Measurements from ENCODE around the gene NFIB.

NFIB gene

GRCh38 chr9:14303521-14303920, 10.4 kb downstream of the NFIB start:
- no peak for DNase-seq

DNA sequence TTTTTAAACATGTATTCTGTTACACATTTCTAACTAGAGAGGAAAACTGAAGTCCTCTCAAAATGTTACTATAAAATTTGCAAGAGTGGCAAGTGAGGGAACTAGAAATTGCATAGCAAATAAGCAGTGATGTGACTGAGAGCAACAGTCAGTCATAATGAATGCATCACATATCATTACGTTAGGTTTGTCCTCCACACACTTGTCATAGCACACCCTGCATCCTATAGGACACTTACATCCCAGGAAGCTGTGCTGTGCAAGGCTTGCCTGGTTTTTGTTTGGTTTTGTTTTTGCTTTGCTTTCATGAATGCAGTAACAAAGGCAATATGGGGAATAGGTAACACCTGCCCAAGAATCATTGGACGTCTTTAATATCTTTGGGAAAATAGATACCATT, 10.8 kb downstream of the NFIB start:
- no peak for DNase-seq

DNA sequence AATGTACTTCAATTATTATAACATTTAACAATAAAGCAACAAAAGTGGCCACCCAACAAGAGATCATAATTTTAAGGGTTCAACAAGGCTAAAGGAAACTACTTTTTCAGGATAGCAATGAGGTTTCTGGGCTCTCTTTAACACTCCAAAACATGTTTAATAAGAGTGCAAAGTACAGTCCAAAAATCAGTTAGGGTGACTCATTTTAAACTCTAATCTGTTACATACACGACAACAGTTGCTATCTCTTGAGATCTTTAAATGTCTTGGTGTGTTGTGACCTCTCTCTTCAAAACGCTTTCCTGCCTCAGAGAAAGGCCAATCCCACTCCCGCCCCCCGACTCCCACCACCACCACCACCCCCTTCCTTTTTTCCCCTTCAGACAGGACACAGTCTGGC, 11.5 kb downstream of the NFIB start:
- no peak for DNase-seq

- DNase-seq: no peak
Observed at GRCh38 chr9:14301583-14302021, 12.3 kb downstream of the NFIB start.

GRCh38 chr9:14301006-14301405, 12.9 kb downstream of the NFIB start:
- DNase-seq: no peak

GRCh38 chr9:14300588-14300987, 13.4 kb downstream of the NFIB start:
- DNase-seq: no peak

DNA sequence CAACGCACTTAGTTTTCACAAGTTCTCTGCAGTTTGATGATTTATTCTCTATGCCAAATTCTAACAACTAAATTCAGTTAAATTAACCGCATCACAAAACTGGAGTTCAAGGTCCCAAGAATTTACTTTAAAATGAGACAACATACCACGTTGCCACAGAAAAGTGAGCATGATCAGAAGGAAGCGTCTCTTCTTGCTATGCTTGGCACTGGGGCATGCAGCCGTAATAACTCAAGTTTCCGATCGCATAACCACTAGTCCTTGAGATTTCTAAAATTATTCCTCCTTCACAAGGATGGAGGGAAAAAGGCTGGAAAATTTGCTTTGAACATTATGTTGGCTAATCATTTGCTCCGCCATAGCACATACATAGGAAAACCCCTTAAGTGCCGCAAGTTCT, 13.9 kb downstream of the NFIB start:
- DNase-seq: no peak

GRCh38 chr9:14298601-14299022, 15.3 kb downstream of the NFIB start:
- DNase-seq: no peak

DNA sequence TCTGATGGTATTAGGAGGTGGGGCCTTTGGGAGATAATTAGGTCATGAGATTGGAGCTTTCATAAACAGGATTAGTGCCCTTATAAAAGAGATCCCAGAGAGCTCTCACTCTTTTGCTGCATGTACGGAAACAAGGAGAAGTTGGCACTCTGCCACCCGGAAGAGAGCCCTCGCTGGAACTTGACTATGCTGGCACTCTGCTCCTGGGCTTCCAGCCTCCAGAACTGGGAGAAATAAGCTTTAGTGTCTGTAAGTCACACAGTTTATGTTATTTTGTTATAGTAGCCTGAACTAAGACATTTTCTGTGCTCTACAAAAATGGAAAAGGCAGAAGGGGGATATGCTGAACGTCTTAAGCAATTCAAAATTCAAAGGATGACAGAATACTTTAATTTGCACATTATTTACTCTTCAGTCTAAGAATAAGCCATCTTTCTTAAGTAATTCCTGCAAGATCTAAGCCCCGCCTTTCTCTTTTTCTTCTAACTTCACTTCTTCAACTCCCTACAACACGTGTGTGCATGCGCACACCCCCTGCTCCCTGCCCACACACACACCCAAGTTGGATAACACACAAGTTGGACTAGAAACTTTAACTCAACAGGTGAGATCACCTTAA, 17.3 kb downstream of the NFIB start:
- DNase-seq: no peak

GRCh38 chr9:14294659-14295058, 19.3 kb downstream of the NFIB start:
- DNase-seq: no peak

GRCh38 chr9:14293801-14294200, 20.1 kb downstream of the NFIB start:
- no peak for DNase-seq

GRCh38 chr9:14292181-14292739, 21.7 kb downstream of the NFIB start:
- no peak for DNase-seq

DNA sequence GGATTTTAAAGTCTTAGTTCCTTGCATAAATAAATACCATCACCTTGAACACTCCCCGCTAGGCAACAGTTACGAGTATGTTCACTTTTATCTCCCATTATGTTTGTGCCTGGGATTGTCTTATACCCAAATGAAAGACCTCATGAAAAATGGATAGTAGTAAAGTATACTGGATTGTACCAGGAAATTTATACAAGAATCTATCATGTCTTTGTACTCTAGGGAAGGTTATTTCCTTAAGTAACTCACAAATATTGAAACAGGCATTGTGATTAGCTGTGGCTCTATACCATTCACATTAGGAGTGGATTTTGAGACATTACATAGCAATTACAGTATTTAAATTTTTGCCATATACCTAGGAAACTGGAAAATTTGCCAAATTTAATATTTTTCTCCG, 24.0 kb downstream of the NFIB start:
- no peak for DNase-seq

DNA sequence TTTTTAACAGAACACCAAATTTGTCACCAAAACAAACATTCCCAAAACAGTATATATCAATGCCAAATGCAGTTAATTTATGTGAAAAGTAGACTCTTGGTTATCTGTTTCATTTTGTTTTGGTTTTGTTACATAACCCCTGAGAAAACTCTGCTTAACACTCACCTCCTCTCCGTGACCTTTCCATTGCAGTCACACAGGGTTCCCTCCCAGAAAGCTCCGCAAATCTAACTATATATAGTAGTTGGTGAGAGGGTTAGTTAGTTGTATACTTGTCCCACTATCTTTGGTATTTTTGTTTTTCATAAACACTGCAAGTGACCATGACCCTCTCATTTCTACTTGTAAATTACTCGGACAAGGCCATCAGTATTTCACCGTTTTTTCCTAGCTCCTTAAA, 25.5 kb downstream of the NFIB start:
- DNase-seq: no peak

- no peak for DNase-seq
Observed at GRCh38 chr9:14286121-14286520, 27.8 kb downstream of the NFIB start.

- DNase-seq: no peak
Observed at GRCh38 chr9:14283276-14283675, 30.7 kb downstream of the NFIB start.

DNA sequence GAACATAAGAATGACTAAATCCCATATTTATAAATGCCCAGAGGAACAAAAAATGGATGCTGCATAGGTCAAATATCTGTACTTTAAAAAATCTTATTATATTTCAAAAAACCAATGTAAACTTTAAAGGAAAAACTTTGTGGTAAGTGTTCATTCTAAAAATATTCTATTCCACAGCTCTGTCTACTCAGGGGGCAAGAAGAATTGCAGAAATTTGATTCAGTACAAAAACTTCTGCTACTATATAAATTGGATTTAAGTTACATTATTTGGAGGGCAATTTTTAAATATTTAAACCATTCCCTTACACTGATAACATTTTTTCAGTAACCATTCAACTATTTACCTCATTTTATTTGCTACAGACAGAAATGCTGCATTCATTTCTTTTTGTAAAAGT, 32.1 kb downstream of the NFIB start:
- no peak for DNase-seq

- DNase-seq: no peak
Observed at GRCh38 chr9:14281136-14281795, 32.7 kb downstream of the NFIB start.

DNA sequence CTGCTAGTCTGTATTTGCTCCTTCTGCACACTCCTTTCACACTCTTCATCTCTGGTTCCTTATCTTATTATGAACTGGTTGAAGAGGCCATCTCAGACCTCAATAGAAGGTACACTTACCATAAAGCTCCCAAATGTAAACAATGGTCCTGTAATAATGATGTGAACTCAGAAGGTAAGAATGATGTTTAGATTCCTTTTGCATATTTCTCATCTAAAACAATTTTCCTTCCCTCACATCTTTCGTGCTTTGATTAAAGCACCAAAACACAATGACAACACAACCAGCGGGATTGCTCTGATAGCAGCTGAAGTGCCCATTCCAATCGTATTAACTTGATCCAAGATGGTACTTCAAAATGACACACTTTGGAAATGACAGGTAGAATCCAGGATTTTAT, 34.3 kb downstream of the NFIB start:
- no peak for DNase-seq

DNA sequence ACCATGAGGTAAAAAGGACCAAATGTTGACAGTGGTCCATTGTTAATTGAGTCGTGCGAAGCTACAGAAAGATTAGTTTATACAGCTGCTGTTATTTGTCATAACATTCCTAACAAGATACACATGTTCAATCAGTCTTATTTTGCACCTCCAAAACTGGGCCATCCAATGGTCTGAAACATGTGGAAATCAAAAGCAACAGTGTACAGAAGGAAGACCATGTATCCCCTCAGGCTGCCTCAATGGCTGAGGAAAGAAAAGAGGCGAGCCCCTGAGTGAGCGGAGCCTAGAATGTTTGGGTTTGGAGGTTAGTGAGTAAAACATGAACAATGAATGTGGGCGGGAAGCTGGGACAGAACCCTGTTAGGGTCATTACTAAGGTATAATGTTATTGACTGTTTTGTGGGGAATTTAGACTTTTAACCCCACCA, 35.6 kb downstream of the NFIB start:
- no peak for DNase-seq

DNA sequence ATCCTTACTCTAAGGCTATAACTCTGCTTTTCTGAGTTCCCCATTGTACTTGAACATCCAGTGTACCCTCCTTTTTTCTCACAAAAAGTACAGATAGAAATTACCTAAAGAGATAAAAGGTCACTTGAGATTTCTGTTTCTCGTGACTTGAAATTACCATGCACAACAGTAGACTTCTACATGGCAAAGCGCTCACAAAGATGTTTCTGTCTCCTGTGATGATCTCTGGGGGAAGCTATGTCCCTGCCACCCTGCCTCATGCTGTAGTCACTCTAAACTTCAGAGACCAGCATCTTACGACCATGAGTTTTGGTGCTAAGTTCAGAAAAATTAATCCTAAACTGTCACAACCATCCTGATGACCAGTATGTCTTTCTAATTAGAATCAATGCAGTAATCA, 36.2 kb downstream of the NFIB start:
- no peak for DNase-seq

- no peak for DNase-seq
Observed at GRCh38 chr9:14277244-14277643, 36.7 kb downstream of the NFIB start.

- no peak for DNase-seq
Observed at GRCh38 chr9:14275331-14275730, 38.6 kb downstream of the NFIB start.

DNA sequence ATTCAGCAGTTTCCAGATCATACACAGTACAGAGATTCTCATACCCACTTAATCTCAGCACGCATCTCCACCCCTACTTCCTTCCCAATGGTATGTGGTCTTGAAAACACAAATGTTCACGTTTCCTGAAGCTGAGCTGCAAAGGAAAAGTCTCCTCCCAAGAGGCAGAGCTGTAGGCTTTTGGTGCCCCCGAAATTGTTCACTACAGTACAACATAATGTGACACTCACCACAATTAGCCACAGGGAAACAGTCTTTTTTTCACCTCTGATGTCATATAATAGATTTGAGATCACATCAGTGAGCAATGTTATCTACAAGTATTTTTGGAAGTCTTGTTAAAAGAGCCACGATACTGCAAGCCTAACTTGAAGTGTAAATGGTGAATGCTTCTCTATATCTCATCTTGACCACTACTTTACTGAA, 40.2 kb downstream of the NFIB start:
- no peak for DNase-seq

Data from suppressor macrophage (primary cell).